Transverse colon (tissue), 4 donors: ENCODE data around the gene CD151.

ENCODE experiments used
- CTCF ChIP-seq, 5 experiments: fragments of 200-600 bp in 3 of 5; fragments of 450-650 bp in 2 of 5; sonication (generic) in 3 of 5; IDR thresholded peaks; 1 replicate in 2 of 5; 2 replicates in 3 of 5; pipeline ENCODE4 v1.5.1; 2016 to 2017; ENCODE audit warnings: antibody characterized with exemption in 5 of 5, inconsistent platforms in 3 of 5, mild to moderate bottlenecking in 2 of 5, moderate library complexity in 1 of 5
- POLR2AphosphoS5 ChIP-seq, 3 donors: sonication (generic); formaldehyde crosslinking; IDR thresholded peaks; one replicate each; pipeline ENCODE4 v1.6.1; 2016; ENCODE audit warnings: antibody characterized with exemption in 3 of 3

GRCh38 chr11:792873-793272 lies 39.9 kb upstream of the CD151 start:
- TF ChIP-seq CTCF (IDR thresholded peaks at IDR 0.05) (no peak), POLR2AphosphoS5 (IDR thresholded peaks at IDR 0.05) (no peak)
